NCI-H2196 treated with DMSO at 0.1 percent for 48 hours (cell line): ENCODE data around the gene STARD7.

Experiments
- DNase-seq: peaks from one replicate; lab custom pipeline; 2025; ENCODE audit not compliant: unreplicated experiment; lab: John Stamatoyannopoulos, UW

STARD7 gene

GRCh38 chr2:96137321-96138178 lies 71.1 kb downstream of the STARD7 start:
- DNase-seq = no peak

GRCh38 chr2:96136129-96136720 lies 72.4 kb downstream of the STARD7 start:
- DNase-seq = no peak

DNA sequence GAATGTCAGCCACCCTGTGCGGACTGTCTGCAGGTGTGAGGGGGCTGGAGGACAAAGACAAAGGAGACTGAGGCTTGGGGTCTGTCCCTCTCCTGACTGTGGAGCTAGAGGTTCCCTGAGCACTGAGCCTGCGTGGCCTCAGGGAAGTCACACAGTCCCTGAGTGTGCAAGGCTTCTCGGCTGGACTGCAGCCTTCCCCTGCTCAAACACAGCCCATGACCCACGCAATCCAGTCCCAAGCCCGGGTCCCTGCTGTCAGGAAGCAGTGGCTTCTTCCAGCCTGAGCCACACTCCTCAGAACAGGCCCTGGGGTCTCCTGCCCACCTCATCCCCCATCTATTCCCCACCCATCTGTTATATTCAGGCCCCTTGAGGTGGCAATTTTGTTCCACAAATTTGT lies 73.0 kb downstream of the STARD7 start:
- DNase-seq = no peak

- no peak for DNase-seq
Observed at GRCh38 chr2:96135171-96135570, 73.5 kb downstream of the STARD7 start.
